ENCODE results near the gene FAM32A.
A peak's percentile ranks its signal among the peaks of the same experiment; 100 is the strongest.
"Not testable (repeated sequence)": the region's sequence is repeated elsewhere in the genome, so short reads cannot be mapped to it uniquely, and the experiment has no call there.

Gene FAM32A

DNA sequence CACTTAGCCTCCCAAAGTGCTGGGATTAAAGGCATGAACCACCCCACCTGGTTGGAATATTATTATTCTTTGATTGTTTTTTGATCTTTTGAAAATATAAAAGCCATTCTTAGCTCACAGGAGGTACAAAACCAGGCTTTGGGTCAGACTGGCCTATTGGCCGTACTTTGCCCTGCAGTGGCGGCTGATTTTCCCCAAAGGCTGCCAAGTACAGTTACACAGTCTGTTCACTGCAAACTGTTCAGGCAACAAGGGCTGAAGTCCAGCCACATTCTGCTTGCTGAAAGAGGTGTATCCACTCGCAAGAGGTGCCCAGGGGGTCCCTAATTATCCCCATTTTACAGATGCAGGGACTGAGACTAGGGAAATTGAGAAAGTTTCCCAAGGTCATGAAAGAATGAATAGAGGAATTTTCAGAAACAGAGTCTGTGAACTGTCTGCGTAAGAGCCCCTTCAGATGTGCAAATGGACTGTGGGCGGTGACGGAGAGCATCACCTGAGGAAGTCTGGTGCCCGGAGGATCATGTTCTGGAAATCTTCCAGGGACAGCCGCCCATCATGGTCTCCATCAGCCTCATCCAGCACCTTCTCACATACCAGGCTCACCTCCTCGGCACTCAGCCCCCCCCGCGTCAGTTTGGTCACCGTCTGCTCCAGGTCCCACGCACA, 20.9 kb upstream of the FAM32A start:
- DNase-seq: no peak

DNA sequence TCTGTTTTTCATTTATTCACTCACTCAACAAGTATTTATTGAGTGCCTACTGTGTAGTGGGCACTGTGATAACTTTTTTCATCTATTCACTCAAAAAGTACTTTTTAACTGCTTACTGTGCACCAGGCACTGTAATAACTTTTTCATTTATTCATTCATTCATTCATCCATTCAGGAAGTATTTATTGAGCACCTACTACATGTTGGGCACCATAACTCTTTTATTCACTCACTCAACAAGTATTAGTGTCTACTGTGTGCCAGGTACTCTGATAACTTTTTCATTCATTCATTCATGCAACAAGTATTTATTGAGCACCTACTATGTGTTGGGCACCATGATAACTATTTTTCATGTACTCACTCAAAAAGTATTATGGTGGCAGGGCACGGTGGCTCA, 18.8 kb upstream of the FAM32A start:
- no peak for DNase-seq

DNA sequence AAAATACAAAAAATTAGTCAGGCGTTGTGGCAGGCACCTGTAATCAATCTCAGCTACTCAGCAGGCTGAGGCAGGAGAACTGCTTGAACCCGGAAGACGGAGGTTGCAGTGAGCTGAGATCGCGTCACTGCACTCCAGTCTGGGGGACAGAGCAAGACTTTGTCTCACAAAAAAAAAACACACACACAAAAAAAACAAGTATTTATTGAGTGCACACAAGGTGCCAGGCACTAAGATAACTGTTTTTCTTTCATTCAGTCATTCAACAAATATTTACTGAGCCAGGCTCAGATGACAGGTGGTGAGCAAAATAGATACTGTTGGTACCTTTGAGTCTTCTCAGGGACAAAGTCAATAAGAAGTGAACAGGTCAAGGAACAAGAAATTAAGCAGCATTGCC, 18.2 kb upstream of the FAM32A start:
- DNase-seq: no peak

DNA sequence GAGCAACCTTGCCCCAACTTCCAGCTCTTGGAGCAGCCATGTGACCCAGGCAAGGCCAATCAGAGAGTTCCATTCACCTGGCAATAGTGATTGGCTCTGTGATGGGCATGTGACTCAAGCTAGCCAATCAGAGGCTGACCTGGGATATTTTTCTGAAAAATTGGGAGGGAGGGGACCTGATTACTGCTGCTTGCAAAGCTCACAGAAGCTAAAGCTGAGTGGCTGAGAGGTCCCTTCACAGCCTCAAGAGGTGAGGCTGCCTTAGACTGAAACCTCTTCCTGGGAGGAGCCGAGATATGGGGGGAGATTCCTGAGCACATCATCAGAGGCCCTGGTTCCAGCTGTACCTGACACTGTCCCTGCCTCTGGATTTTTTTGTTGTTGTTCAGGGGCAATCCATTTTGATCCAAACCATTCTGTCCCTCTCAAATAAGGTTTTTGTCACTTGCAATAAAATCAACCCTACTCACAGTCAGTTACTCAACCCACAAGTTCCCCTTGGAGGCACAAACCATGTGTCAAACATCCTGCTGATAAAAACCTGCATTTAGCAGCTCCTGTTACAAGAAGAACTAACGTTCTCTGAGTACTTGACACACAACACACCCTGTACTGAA, 16.6 kb upstream of the FAM32A start:
- DNase-seq: peak in 1 of 58 donors; percentile 8

DNA sequence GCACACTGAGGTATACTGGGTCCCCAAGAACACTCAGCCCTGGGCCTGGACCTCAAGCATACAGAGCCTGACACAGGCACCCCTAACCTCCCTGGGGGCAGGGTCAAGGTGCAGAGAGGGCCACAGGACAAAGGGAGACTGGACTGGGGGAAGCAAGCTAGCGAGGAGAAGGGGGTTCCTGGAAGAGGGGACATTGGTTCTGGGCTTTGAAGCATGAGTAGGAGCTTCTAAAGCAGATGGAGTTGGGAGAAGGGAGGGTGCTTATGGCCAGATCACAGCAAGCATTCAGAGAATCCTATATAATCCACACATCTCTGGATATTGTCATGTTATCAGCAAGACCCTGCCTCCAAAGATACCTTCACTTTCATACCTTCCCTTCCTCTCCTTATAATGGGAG, 15.1 kb upstream of the FAM32A start:
- no peak for DNase-seq

DNA sequence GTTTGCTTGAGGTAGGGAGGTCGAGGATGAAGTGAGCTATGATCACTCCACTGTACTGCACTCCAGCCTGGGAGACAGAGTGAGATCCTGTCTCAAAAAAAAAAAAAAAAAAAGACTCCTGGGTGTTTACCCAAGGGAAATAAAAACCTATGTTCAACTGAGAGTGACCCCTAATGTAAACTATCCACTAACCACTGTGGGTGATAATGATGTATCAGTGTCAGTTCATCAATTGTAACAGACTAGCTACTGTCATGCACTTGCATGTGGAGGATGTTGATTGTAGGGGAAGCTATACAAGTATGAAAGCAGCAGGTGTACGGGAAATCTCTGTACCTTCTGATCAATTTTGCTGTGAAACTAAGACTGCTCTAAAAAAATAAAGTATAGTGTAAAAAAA, 9.3 kb upstream of the FAM32A start:
- no peak for DNase-seq

DNA sequence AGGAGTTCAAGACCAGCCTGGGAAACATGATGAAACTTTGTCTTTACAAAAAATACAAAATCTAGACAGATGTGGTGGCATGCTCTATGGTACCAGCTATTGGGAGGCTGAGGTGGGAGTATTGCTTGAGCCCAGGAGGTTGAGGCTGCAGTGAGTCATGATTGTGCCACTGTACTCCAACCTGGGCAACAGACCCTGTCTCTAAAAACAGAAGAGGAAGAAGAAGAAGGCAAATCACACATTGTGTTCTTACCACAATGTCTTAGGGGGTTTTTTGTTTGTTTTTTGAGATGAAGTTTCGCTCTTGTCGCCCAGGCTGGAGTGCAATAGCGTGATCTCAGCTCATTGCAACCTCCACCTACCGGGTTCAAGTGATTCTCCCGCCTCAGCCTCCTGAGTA, 6.3 kb upstream of the FAM32A start:
- DNase-seq: not testable (repeated sequence)

DNA sequence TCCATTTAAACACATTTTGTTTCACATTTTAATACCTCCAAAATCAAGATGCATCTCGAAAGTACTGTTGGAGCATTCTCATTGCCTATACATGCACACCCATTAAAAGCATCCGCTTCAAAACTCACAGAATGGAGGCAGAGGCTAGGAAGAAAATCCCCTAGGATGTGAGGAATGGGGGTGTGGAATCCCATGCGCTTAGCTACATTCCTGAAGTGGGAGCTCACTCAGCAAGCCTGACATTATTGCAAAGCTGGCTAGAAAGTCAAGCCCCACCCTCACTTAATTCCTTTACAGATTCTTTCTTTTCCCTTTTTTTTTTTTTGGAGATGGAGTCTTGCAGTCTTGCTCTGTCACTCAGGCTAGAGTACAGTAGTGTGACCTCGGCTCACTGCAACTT, 4.6 kb upstream of the FAM32A start:
- DNase-seq: no peak

DNA sequence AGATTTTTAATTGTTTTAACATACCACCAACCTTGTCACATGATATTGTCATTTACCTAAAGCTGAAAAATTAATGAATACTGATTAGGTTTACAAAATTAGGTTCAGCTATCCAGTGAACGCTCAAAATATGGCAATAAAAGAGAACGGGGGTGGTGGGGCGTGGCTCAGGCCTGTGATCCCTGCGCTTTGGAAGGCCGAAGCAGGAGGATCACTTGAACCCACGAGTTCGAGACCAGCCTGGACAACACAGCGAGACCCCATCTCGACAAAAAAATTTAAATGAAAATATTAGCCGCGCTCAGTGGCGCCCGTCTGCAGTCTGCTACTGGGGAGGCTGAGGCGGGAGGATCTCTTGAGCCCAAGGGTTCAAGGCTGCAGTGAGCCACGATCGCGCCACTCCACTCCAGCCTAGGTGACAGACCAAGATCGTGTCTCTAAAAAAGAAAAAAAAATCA, 516 bp upstream of the FAM32A start:
- no peak for DNase-seq

DNA sequence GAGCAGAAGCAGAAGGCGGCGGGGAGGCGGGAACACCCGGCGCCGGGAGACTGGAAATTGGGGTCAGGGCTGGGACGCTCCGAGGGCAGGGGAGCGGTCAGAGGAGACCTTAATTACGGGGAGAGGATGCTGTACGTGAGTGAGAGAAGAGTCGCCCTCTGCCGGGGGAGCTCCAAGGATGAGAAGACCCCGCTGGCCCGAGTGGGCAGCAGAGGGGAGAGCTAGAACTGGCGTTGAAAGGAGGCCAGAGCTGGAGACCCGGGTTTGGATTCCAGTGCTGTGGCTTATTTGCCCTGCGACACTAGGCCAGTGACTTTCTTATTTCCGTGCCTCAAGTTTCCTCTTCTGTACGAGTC, 536 bp downstream of the FAM32A start:
- DNase-seq: peak in 14 of 58 donors; percentile 7 to 54 (median 26)

DNA sequence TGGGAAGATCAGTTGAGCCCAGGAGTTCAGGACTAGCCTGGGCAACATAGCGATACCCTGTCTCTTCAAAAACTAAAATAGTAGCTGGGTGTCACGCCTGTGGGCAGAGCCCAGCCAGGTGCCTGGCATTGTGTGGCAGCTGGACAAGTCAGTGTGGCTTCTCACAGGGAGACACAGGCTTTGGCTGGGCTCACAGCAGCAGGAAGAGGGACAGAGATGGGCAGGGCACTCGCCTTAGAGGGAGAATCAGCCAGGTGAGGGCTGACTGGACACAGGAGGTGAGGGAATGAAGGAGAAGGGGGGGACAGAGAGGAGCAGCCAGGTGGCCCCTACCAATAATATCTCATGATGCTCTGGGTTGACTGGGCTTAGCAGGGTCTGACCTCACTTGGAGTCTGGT, 3.3 kb downstream of the FAM32A start:
- no peak for DNase-seq

DNA sequence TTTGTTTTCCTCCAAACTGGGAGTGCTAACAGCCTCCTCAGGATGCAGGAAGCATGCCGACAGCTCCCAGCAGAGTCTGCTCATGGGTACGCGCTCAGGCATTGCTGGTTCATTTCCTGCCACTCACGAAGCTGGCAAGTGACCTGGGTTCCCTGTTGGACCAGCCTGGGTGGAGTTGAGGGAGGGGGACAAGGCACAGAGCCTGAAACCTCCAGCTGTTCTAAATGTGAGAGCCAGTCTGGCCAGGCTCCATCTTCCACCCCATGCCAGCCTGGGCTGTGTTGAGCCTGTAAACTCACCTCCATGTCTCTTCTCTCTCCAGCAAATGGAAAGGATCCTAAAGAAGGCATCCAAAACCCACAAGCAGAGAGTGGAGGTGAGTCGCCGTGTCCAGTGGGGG, 5.0 kb downstream of the FAM32A start:
- DNase-seq: no peak

DNA sequence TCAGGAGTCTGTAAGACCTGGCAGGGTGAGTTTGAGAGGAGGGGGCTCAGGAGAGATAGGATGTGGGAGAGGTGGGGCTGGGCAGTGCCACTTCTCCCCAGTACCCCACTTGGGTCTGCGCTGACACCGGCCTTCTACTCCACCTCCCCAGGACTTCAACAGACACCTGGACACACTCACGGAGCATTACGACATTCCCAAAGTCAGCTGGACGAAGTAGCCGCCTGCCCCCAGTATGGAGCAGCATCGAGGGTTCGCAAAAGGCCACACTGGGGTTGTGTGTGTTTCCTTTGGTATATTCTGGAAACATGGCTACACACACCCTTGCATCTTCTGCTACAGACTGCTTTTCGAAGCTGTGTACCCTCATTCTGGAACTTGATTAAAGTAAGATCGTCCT, 5.5 kb downstream of the FAM32A start:
- no peak for DNase-seq

DNA sequence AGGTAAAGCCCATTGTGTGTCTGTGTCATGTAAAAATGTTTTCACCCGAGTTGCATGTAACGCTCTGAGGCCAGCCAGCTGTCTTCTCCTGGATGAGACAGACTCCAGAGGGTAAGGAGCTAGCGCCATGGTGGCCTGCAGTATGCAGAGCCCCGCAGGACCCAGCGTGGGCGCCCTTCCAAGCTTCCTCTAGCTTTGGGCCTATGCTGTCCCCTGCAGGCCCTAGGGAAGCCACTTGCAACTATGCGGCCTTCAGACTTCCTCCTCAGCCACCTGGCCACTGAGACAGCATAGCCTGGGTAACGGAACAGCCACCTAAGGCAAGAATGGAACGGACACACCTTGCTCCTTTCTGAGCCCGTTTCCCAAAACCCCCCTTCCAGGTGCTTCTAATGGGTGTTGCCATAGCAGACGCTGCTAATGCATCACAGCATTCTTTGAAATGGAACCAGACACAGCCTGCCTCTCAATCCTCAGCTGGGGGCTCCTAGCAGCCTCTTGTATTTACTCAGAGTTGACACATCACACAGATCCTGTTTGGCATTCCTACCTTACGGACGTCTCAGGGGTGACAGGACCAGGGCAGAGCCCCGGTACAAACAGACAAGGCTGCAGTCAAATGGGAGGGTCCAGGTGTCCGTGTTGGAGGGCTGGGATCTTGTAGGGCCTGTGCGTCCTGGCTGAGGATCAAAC, 6.2 kb downstream of the FAM32A start:
- no peak for DNase-seq

DNA sequence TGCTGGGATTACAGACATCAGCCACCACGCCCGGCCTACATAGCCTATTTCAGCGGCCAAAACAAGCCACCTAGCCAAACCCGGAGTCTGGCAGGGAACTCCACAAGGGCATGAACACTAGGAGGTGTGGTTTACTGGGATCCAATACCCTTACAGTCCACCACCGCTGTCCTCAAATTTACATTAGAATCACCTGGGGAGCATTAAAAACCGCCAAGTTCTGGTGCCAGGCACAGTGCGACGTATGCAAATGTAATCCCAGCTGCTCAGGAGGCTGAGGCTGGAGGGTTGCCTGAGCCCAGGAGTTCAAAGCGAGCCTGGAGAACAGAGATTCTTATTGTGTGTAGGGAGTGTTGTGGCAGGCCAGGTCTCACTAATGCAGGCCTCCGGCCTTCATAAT, 8.3 kb downstream of the FAM32A start:
- no peak for DNase-seq

DNA sequence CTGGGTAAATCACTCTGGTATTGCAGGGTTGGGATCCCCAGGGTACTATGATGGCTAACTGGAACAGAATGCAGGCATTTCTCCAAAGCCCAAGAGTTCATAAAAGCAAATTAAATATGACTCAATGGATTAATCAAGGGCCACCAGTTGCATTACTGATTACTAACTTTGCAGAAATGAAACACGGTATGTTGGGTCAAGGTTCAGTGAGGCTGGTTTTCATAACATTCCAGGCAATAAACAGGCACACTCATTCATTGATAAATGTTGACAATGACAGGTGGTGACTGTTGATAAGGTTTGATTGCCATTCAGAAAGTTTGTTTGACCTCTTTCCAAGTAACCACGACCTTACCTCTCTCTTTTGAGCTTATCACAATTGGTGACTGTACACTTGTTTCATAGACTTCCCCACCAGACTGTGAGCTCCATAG, 12.0 kb downstream of the FAM32A start:
- no peak for DNase-seq

DNA sequence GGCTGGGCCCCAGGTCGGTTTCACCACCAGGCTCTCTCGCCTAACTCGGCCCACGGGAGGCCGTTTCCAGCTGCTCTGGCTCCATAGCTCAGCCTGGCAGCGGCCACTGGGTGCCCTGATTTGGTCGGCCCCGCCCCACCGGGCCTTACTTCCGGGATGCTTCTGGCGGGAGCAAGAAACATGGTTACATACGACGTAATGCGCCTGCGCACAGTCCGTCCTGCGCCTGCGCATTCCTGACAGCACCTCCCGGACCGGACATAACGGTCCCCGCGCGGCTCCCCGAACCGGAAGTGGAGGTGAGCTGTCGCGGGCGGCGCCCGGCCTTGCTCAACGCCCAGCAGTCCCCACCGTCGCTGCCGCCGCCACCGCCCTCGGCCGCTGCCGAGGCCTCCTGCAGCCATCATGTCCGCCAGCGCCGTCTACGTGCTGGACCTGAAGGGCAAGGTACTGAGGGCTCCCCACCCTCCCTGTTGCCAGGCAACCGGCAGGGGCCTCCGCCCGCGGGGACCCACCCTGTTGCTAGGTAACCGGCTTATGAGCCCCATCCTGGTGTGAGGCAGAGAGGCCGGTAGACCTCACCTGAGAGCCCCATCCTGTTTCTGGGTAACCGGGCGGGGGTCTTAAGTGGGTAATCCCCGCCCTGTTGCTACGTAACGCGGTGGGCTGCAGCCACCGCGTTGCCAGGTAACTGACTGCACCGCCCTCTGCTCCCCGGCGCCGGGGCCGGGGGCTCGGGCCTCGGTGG, 12.6 kb downstream of the FAM32A start, which contains the start of gene AP1M1:
TSS of gene AP1M1 (plus strand) at position 290 of the 748 bp plus-strand sequence. CDS start at position 406, 116 bp downstream.
- peak; percentile 63 to 99 (median 95) for DNase-seq

DNA sequence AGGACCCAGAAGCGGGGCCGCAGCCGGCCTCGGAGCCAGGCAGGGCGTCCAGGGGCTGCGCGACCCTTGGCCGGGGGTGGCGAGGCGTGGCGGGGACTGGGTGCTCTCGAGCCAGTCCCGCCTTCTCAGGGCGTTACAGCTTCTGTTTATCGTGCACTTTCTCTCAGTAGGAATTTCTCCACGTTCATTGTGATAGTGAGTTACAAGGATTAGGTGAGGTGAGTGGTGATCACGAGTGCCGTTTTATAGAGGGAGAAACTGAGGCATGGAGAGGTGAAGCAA, 13.1 kb downstream of the FAM32A start:
- DNase-seq: no peak

DNA sequence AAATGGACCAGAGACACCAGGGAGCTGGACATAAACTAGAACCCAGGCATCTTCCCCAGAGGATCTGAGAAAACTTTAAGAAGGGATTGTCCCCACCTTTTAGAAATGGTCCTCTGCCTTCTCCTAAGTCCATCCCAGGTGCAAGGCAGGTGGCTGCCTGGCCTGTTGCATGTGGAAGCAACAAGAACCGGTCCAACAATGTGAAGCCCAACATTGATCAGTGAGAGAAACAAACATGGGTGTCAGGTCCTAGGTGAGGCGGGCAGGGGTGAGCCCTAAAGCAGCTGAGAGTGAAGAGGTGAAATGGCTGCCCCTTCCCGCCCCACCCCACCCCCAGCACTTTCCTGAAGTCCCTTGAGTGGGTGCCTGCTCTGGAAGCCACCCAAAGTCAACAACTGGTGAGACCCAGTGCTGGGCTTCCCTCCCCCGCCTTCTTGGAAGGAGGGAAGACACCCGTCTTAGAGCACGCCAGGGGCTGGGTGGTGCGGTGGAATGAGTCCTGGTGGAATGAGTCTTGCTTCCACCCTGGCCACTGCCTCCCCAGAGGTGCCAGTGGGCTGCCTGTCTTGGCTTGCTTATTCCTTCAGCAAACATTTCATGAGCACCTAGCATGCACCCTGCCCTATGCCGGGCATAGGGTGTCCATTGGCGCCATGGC, 14.2 kb downstream of the FAM32A start:
- DNase-seq: no peak

DNA sequence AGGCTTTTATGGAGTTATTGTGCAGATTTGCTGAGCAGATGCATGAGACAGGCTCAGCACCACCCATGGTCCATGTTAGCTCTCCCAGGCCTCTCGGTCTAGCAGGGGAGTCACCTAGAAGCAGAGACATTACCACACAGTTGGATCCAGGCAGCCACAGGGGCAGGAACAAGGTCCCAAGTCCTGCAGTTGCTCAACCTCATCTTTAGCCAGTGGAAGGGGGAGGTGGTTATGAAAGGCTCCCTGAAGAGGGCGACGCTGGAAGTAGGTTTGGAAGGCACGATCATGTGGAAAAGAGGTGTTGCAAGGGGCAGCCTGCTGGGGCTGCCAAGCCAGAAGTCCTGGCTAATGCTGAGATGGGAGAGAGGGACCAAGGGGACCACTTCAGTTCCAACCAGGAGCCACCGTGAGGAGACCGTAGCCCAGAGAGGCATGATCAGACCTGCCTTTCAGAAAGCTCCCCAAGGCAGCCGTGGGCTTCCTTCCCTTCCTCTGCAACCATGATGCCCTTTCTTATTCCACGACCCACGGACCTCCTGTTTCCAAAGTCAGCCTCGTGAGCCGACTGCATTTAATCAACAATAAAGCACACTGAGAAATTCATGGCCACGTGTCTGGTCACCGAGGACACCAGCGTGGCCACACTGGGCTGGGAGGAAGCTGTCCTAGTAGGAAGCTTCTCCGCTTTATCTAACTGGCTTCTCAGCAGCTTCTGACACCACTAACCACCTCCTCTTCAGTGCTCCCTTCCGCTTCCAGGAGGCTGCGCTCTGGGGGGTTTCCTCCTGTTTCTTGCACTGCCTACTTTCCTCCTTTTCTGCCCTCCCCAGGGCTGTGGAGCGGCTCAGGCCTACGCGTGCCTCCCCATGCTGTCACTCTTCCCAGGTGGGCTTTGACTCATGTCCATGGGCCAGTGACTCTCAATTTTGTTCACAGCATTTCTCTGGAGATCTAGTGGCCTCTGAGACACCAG, 15.1 kb downstream of the FAM32A start:
- DNase-seq: no peak
